ENCODE data around the gene TAAR9.

DNA sequence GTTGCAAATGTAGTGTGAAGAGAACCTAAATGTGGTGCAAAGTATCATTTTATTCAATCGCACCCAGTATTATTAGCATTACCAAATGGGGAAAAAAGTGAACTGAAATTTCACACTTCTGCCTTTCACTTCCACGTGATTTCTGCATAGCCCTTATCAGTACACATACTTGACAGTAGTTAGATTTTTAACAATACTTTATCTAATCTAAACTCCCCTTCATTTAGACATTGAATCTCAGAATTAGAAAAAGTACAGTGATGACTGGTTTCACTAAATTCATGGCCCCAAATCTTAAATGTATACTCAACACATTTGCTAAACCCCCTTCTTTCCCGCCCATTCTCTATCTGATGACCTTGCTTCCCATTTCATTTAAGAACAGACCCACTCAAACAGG is 39.4 kb upstream of the TAAR9 start:
- no peak for TF ChIP-seq POLR2A (IDR thresholded peaks at IDR 0.05; ENCODE audit: low read depth)
- TF ChIP-seq, protein P1, sequence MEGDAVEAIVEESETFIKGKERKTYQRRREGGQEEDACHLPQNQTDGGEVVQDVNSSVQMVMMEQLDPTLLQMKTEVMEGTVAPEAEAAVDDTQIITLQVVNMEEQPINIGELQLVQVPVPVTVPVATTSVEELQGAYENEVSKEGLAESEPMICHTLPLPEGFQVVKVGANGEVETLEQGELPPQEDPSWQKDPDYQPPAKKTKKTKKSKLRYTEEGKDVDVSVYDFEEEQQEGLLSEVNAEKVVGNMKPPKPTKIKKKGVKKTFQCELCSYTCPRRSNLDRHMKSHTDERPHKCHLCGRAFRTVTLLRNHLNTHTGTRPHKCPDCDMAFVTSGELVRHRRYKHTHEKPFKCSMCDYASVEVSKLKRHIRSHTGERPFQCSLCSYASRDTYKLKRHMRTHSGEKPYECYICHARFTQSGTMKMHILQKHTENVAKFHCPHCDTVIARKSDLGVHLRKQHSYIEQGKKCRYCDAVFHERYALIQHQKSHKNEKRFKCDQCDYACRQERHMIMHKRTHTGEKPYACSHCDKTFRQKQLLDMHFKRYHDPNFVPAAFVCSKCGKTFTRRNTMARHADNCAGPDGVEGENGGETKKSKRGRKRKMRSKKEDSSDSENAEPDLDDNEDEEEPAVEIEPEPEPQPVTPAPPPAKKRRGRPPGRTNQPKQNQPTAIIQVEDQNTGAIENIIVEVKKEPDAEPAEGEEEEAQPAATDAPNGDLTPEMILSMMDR (IDR thresholded peaks at IDR 0.05) = no peak

Data from esophagus muscularis mucosa (tissue), 3 donors.